ENCODE results near the gene AGA.

DNA sequence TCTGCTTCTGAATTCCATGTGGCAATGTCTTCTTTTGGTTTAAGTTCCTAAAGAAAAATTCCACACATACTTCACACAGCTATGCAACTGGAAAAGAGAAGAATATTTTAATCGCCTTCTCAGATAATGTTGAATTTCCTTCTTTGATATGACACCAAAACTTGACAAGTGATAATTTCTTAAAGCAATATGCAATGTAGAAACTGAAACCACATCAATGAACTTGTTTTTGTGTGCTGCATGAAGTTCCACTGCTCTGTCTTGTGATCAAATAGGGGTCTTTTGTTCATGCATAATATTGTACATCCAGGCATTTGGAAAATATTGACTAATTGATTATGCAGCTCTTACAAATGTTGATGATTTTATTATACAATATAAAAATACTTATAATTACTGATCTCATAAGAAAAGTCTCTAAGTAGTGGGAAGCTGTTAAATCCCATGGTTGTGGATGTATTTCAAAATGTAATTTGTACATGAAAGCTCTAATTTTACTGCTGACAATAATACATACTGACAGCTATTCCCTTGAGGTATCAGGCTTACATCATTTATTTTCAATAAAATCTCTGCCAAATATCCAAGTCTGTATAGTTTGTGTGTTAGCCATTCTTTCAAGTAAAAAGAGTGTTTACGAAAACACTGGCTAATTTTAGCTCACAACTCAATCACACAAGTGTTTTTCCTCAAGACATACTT, 56.5 kb downstream of the AGA start:
- TF ChIP-seq, protein P1, sequence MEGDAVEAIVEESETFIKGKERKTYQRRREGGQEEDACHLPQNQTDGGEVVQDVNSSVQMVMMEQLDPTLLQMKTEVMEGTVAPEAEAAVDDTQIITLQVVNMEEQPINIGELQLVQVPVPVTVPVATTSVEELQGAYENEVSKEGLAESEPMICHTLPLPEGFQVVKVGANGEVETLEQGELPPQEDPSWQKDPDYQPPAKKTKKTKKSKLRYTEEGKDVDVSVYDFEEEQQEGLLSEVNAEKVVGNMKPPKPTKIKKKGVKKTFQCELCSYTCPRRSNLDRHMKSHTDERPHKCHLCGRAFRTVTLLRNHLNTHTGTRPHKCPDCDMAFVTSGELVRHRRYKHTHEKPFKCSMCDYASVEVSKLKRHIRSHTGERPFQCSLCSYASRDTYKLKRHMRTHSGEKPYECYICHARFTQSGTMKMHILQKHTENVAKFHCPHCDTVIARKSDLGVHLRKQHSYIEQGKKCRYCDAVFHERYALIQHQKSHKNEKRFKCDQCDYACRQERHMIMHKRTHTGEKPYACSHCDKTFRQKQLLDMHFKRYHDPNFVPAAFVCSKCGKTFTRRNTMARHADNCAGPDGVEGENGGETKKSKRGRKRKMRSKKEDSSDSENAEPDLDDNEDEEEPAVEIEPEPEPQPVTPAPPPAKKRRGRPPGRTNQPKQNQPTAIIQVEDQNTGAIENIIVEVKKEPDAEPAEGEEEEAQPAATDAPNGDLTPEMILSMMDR (conservative IDR thresholded peaks at IDR 0.05), result no peak
- TF ChIP-seq EZH2 (IDR thresholded peaks at IDR 0.05; ENCODE audit: low read depth), result no peak
